NCI-H2171 (cell line): Measurements from ENCODE around the gene RTP1.

Source experiments
- DNase-seq: peaks from one replicate; lab custom pipeline; 2025; lab: John Stamatoyannopoulos, UW

The RTP1 gene

DNA sequence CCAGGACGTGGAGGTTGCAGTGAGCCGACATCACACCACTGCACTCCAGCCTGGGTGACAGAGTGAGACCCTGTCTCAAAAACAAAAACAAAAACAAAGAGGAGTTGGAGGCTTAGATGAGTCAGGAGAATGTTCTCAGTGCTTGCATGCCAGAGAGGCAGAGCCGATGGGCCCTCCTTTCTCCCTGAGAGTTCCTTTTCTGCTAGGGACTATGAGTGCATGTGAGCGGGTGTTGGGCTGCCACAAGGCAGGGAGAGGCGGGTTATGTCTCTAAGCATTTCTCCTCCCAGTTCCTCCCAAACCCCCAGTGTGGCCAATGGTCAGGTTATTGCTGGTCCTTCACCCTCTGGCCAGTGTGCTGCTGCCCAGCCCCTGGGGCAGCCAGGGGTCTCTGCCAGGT lies 45.1 kb downstream of the RTP1 start:
- DNase-seq = no peak

- DNase-seq = no peak
These were observed 45.6 kb downstream of the RTP1 start for GRCh38 chr3:187242900-187243299.

- no peak for DNase-seq
These were observed 46.7 kb downstream of the RTP1 start for GRCh38 chr3:187243933-187244524.

DNA sequence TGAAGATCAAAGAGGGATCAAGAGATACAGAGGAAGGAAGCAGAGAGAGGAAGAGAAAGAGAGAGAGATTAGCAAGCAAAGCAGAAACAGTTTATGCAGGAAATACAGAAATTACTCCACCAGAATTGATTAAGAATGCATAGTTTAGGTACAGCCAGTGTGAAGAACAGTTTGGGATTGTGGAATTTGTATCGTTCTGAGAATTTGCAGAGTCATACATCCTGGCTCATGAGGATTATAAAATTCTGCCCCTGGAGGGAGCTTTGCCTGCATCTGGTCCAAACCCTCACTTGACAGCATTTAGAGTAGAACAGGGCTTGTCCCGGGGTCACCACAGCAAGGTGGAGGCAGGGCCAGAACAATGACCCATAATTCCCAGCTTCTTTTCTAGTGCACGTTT lies 50.1 kb downstream of the RTP1 start:
- no peak for DNase-seq
